HG03196 (cell line): ENCODE results near the gene SLC35B2.

Experiments
- ATAC-seq: cut with Tn5 transposase; IDR thresholded peaks from one replicate; pipeline ENCODE4 v1.9.1; 2021; ENCODE audit not compliant: unreplicated experiment

The SLC35B2 gene, protein sequence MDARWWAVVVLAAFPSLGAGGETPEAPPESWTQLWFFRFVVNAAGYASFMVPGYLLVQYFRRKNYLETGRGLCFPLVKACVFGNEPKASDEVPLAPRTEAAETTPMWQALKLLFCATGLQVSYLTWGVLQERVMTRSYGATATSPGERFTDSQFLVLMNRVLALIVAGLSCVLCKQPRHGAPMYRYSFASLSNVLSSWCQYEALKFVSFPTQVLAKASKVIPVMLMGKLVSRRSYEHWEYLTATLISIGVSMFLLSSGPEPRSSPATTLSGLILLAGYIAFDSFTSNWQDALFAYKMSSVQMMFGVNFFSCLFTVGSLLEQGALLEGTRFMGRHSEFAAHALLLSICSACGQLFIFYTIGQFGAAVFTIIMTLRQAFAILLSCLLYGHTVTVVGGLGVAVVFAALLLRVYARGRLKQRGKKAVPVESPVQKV

GRCh38 chr6:44257025-44257752, at the start of gene SLC35B2:
TSS of gene SLC35B2 (minus strand) at chr6:44257528. CDS start at chr6:44257410, 118 bp downstream.
- ATAC-seq: peak; percentile 48

- ATAC-seq: no peak
Measured at GRCh38 chr6:44306710-44307109, 49.4 kb upstream of the SLC35B2 start.

DNA sequence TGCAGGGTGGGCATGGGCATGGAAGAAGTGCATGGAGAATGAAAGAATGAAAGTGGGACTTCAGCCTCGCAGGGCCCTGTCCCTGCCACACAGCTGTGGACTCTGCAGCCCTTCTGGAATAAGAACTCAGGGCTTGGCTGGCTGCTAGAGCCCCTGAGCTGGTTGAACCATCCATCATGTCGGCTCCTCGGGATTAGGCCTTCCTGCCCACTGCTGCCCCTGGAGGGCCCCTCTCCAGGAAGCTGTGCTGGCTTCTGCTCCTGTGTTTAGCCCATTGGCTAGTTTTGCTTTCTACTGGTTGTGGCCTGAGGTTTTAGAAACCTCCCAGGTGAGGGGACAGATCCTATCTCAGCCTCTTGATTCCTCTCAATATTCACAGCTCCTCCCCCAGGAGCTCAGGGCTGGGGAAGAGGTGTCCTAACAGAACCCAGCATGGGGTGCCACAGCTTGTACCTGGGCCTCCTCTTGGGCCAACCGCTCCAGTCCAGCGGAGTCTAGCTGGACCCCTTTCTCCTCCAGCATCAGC, 47.9 kb upstream of the SLC35B2 start:
- no peak for ATAC-seq

GRCh38 chr6:44304282-44305199, 47.2 kb upstream of the SLC35B2 start:
- ATAC-seq: no peak

- ATAC-seq: no peak
Measured at GRCh38 chr6:44303842-44304241, 46.5 kb upstream of the SLC35B2 start.

DNA sequence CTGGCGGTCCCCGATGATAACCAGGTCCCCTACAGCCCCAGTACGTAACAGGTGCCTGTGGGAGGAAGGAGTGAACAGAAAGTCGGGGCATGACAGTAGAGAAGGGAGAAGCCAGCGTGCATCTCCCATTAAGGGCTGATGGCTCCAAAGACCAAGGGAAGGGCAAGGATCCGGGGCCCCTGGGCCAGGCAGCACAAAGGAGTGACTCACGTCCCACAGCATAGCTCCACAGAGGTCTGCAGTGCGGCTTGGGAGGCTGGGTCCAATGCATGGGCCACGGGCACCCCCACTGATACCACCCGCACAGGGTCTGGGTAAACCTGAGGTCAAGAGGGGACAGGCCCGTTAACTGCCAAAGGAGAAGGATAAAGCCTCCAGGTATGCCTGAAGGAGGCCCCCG, 45.5 kb upstream of the SLC35B2 start:
- ATAC-seq: no peak

- no peak for ATAC-seq
Measured at GRCh38 chr6:44301782-44302564, 44.6 kb upstream of the SLC35B2 start.

GRCh38 chr6:44301106-44301505, 43.8 kb upstream of the SLC35B2 start:
- ATAC-seq: no peak

GRCh38 chr6:44300292-44300823, 43.0 kb upstream of the SLC35B2 start:
- no peak for ATAC-seq

DNA sequence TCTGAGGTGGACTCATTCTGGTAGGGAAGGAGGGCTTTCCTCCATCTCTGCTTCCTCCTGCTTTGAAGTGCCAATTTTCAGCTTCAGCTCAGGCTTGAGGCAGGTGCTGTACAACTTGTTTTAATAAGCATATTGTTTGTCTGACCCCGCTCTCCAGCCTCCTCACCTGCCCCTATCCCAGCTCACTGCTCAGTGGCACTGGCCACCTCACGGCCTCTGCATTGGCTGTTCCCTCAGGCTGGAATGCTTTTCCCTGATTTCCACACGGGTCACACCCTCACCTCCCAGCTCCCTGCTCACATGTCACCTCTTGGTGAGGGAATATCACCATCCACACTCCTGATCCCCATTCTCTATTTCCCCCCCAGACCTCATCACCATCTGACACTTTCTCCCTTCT, 41.5 kb upstream of the SLC35B2 start:
- no peak for ATAC-seq

- ATAC-seq: no peak
Measured at GRCh38 chr6:44298055-44298803, 40.9 kb upstream of the SLC35B2 start.

DNA sequence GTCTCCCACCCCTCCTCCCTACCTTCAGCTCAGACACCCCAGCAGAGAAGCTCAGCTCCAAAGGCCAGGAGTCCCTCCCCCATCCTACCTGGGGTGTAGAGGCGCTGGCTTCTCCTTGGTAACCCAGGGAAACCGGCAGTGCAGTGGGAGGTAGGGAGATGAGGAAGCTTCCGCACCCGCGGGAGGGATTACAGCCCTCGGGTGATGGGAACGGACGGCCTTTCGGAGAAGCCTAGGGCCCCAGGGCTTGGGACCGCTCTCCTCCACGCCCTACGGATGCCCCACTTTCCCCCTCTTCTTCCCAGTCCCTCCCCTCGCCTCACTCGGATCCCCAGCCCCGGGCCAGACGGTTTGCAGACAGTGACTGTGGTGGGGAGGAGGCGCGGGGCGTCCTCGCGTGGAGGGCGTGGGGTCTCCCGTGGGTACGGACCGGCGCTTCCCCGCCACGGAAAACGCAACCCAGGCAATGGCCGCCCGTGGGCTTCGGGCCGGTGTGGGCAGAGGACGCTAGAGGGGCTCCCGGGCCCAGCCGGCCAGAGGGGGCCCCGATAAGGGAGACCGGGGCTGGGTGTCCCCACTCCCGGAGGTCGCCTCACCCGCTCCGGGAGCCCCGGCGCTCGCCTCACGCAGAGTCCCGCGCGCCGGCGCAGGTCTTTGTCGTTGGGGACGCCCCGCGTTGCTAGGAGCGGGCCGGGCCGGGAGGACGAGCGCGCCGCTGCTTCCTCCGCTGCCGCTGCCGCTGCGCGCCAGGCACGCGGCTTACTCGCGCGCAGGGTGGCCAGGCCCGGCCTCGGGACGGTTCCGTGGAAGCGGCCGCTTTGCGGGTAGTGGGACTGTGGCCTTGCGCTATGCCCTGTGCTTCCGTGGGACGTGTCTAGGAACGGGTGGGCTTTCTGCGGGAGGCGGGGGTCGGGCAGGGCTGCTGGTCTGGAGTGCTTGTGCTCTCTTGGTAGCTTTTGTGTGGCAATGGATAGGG, 40.0 kb upstream of the SLC35B2 start:
- no peak for ATAC-seq

DNA sequence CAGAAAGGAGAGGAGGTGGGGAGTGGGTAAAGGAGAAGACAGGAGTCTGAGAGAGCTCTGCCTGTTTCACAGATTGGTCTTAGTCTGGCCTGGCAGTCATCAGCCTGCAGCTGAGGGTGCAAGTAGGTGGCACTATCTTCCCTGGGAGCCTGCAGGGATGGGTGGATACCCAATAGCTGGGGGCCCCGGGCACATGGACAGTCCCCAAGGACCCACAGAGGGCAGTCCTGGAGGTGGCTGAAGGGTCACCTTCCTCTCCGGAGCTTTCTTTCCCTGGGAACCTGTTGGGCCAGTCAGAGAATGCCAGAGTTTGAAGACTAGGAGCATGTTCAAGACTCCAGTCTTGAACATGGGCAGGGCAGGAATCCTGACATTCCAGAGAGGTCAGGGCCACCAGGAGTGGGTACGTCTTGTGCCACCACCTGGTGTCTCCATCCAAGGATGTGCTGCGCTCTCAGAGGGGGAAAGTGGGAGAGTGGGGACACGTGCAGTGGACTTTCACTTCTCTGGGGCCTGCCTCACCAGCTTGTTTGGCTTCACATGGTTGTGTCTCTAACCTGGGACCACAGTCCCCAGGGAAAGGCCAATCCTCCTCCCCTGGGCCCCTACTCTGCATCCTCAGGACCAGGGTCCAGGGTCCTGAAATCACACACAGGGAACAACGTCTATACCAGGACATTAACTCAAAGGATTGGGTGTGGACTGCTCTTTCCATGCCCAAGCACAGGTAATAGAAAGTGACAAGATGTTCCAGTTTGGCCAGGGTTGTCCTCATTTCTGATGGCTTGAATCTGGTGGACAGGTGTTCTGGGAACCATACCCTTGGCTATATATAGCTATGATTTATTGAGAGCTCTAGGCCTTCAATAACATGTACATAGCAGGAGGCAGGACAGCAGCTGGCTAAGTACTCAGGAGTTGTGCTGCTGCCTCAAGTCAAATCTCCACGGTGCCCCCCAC, 37.8 kb upstream of the SLC35B2 start:
- ATAC-seq: no peak

GRCh38 chr6:44292661-44293365, 35.5 kb upstream of the SLC35B2 start:
- ATAC-seq: no peak

DNA sequence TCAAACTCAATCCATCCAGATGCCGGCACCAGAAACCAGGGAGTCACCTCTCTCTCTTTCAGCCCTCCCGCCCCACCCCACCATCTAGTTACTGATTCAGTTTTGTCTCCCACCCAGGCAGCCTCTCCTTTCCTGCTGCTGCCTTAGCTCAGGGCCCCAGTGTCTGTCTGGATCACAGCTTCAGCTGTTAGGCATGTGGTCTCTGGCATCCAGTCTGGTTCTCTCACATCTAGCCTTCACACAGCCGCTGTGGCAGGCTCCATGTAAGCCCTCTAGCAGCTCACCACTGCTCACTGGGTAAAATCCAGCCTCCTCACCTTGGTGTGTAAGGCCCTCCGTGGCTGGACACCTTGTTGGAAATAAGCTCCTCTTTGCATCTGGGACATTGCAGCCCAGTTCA, 34.5 kb upstream of the SLC35B2 start:
- no peak for ATAC-seq

GRCh38 chr6:44289726-44290260, 32.5 kb upstream of the SLC35B2 start:
- ATAC-seq: no peak
